GM12878 (cell line): ENCODE data around the gene SPAG9. TPM values are rescaled to one million over a fixed set of nuclear protein-coding genes. Genes with fewer than 3 reads are reported as not detected.

Source experiments
- ATAC-seq: fragments of 200-7000 bp; cut with Tn5 transposase; 3 replicates; pipeline ENCODE4 v1.9.1; 2020; ENCODE audit warnings: mild to moderate bottlenecking, moderate library complexity
- BruUV-seq: library from RNA; stranded (reverse); fragments of 400-500 nt; replicated peaks from 2 replicates; lab custom pipeline; 2021; lab: Mats Ljungman, UMichigan
- CTCF ChIA-PET: fragments of 300-600 bp; sonication (Branson Sonifier 250); formaldehyde crosslinking; extraction: SDS; loops from one replicate; lab custom pipeline; 2021; ENCODE audit warnings: inconsistent platforms; lab: Yijun Ruan, JAX
- POLR2A ChIA-PET: fragments of 350-600 bp; formaldehyde crosslinking; extraction: SDS; loops from one replicate; lab custom pipeline; 2021; ENCODE audit warnings: inconsistent platforms; lab: Charles Lee
- RAD21 ChIA-PET: fragments of 300-600 bp; sonication (Branson Sonifier 250); formaldehyde crosslinking; loops from one replicate; lab custom pipeline; 2023; ENCODE audit warnings: antibody characterized with exemption; ENCODE audit not compliant: unreplicated experiment; lab: Charles Lee
- SMC1A ChIA-PET: fragments of 300-600 bp; sonication (Branson Sonifier 250); formaldehyde crosslinking; loops from one replicate; lab custom pipeline; 2023; ENCODE audit not compliant: unreplicated experiment, uncharacterized antibody; lab: Charles Lee
- DNase-seq: peaks from one replicate; pipeline ENCODE4 v3.0.0-alpha.2; 2011; ENCODE audit warnings: low read depth, low spot score
- FAIRE-seq: peaks from 3 replicates; lab custom pipeline; 2011; peaks lifted over from hg19 to GRCh38; lab: Jason Lieb, UNC
- H2AFZ ChIP-seq: 2 replicates; pipeline ENCODE4 v1.6.0; 2011; ENCODE audit warnings: low read depth, low read length, control low read depth; ENCODE audit not compliant: control insufficient read depth
- H3K27ac ChIP-seq: 2 replicates; pipeline ENCODE4 v1.5.1; 2011; ENCODE audit warnings: control low read depth; ENCODE audit not compliant: control insufficient read depth, insufficient read depth
- H3K27me3 ChIP-seq, 2 experiments: replicated peaks in 1 of 2; 2 replicates each; pipeline versions ENCODE4 v1.6.0 to v1.6.1; 2011; ENCODE audit warnings: low read length in 1 of 2; ENCODE audit not compliant: control insufficient read depth in 2 of 2, insufficient read depth in 2 of 2
- H3K36me3 ChIP-seq, 2 experiments: 2 replicates each; pipeline ENCODE4 v1.5.1; 2011; ENCODE audit warnings: low read length in 1 of 2; ENCODE audit not compliant: control insufficient read depth in 2 of 2, insufficient read depth in 2 of 2
- H3K4me1 ChIP-seq: 2 replicates; pipeline ENCODE4 v1.6.1; 2011; ENCODE audit warnings: mild to moderate bottlenecking, low read length, moderate library complexity, mixed read lengths; ENCODE audit not compliant: control insufficient read depth, insufficient read depth
- H3K4me2 ChIP-seq: 2 replicates; pipeline ENCODE4 v1.6.0; 2011; ENCODE audit warnings: control low read depth; ENCODE audit not compliant: control insufficient read depth, insufficient read depth
- H3K4me3 ChIP-seq: fragments of 200-600 bp; sonication (generic); 2 replicates; pipeline ENCODE4 v1.5.1; 2016
- H3K79me2 ChIP-seq: 2 replicates; pipeline ENCODE4 v1.6.0; 2011; ENCODE audit warnings: low read length; ENCODE audit not compliant: control insufficient read depth, insufficient read depth
- H3K9ac ChIP-seq: 2 replicates; pipeline ENCODE4 v1.8.0; 2011; ENCODE audit warnings: low read length, control low read depth, mixed read lengths; ENCODE audit not compliant: control insufficient read depth, insufficient read depth
- H3K9me3 ChIP-seq: replicated peaks from 3 replicates; pipeline ENCODE4 v1.5.1; 2011; ENCODE audit warnings: mild to moderate bottlenecking, low read length; ENCODE audit not compliant: control insufficient read depth, insufficient read depth
- H4K20me1 ChIP-seq: 2 replicates; pipeline ENCODE4 v1.6.0; 2011; ENCODE audit not compliant: control insufficient read depth, insufficient read depth
- HDGF ChIP-seq: fragments of 450-650 bp; IDR thresholded peaks from 2 replicates; pipeline ENCODE4 v1.6.1; 2016; ENCODE audit warnings: antibody characterized with exemption
- MLLT1 ChIP-seq: fragments of 450-650 bp; IDR thresholded peaks from 2 replicates; pipeline ENCODE4 v1.6.1; 2016; ENCODE audit warnings: mild to moderate bottlenecking
- NR2F1 ChIP-seq: fragments of 450-650 bp; conservative IDR thresholded peaks from 2 replicates; pipeline ENCODE4 v1.6.1; 2017; ENCODE audit warnings: mild to moderate bottlenecking
- SIN3A ChIP-seq: IDR thresholded peaks from 2 replicates; pipeline ENCODE4 v1.6.1; 2012; ENCODE audit warnings: low read depth, low read length, improper control_type of control experiment
- USF1 ChIP-seq: IDR thresholded peaks from 2 replicates; pipeline ENCODE4 v1.6.1; 2011; ENCODE audit warnings: borderline replicate concordance, low read depth, mild to moderate bottlenecking, moderate library complexity, mixed read lengths, low read length; ENCODE audit not compliant: insufficient read depth; ENCODE audit errors: extremely low read length
- YBX1 ChIP-seq: fragments of 450-650 bp; IDR thresholded peaks from 2 replicates; pipeline ENCODE4 v1.6.1; 2016; ENCODE audit warnings: antibody characterized with exemption
- ZBTB40 ChIP-seq: fragments of 450-650 bp; IDR thresholded peaks from 2 replicates; pipeline ENCODE4 v1.6.1; 2016; ENCODE audit warnings: mild to moderate bottlenecking, moderate library complexity, borderline replicate concordance
- WGBS: methylation state at CpG from one replicate; pipeline ENCODE4 v1.1.6; 2016; ENCODE audit warnings: low lambda C conversion rate; ENCODE audit not compliant: insufficient replicate concordance, insufficient coverage; ENCODE audit errors: missing lambda C conversion rate; 5-methylcytosine and 5-hydroxymethylcytosine counted together
- in situ Hi-C: fragments of 300-500 bp; cut with MboI; formaldehyde crosslinking; loops from 9 replicates; pipeline ENCODE4 v1.14.3; 2018; ENCODE audit warnings: mixed read lengths
- intact Hi-C: fragments of 100-400 bp; cut with micrococcal nuclease; formaldehyde crosslinking; loops from one replicate; pipeline ENCODE4 v1.14.2; 2022; ENCODE audit not compliant: unreplicated experiment
- polyA plus RNA-seq, 11 experiments: library from polyadenylated mRNA; depleted of rRNA in 4 of 11; unstranded in 6 of 11; stranded (reverse) in 5 of 11; fragments of >200 nt; fragmentation: Nextera tagmentation in 4 of 11; fragmentation: Illumina TruSeq in 1 of 11; extraction: Ambion mirVana in 4 of 11; extraction: Trizol in 1 of 11; gene quantifications; 1 replicate in 1 of 11; 2 replicates in 10 of 11; pipeline versions ENCODE4 v1.2.1 to v1.2.3, GENCODE V29; 2011 to 2016; ENCODE audit warnings: inconsistent platforms in 2 of 11, missing spikeins in 2 of 11, low read depth in 1 of 11
- total RNA-seq, 4 experiments: library from RNA; depleted of rRNA in 3 of 4; stranded (reverse); fragments of >200 nt in 3 of 4; fragmentation: Illumina TruSeq in 1 of 4; extraction: Trizol in 1 of 4; gene quantifications; 2 replicates each; pipeline versions ENCODE4 v1.2.1 to v1.2.3, GENCODE V29; 2013 to 2021

Gene SPAG9
- total and polyA plus RNA-seq, 10 of the 15 experiments (the other 5 are each of a cell fraction or from before 2014, with no cell fraction given) = 6.6 to 42.0 (median 24.9) TPM

- no TSS peak for BruUV-seq
- ChIA-PET SMC1A (interaction anchor here (1.0 to 1.6 kb wide), 6 partner anchors 11 to 222 kb away, joined by 3 to 7 read pairs (median 4); no protein-coding TSS in a partner anchor), RAD21 (interaction anchor here (1.0 to 2.5 kb wide), 3 partner anchors 8 to 16 kb away, joined by 3 to 6 read pairs (median 3); no protein-coding TSS in a partner anchor), POLR2A (interaction anchor here (0.6 kb wide), 2 partner anchors 57 to 134 kb away, joined by 5 to 7 read pairs; no protein-coding TSS in a partner anchor), CTCF (interaction anchor here (1.0 to 1.5 kb wide), 3 partner anchors 10 to 20 kb away, joined by 3 to 8 read pairs (median 6); no protein-coding TSS in a partner anchor)
- FAIRE-seq (no peak), ATAC-seq (peak; percentile 34; the same call in 2 of the 3 replicates), DNase-seq (no peak)
- H3K4me2 ChIP-seq = no peak overlapping the region
- no peak overlapping the region; the same call in 1 of the 2 replicates for H3K27ac ChIP-seq
- H2AFZ ChIP-seq = no peak overlapping the region
- peaks cover 4% of the 10 kb centered on the region for H3K4me1 ChIP-seq
- TF ChIP-seq NR2F1 (no peak), SIN3A (no peak), MLLT1 (peak; percentile 68; the same call in 1 of the 2 replicates), ZBTB40 (no peak), USF1 (no peak), YBX1 (no peak), HDGF (0 out of 2 replicates have a peak, but pooled peaks have one; percentile 28)
- in situ Hi-C loops (no loop called here), intact Hi-C loops (no loop called here)
- no peaks in the 10 kb centered on the region; a peak in 2 of 4 replicates for H3K36me3 ChIP-seq
- 89% methylated on average over 3 of the region's 3 CpGs for WGBS
- no peaks in the 10 kb centered on the region for H3K79me2 ChIP-seq
- no peak overlapping the region for H3K9ac ChIP-seq
- H3K4me3 ChIP-seq = no peak overlapping the region
- no peaks in the 10 kb centered on the region for H3K9me3 ChIP-seq
- H4K20me1 ChIP-seq = no peaks in the 10 kb centered on the region
- no peaks in the 10 kb centered on the region for H3K27me3 ChIP-seq
Observed at GRCh38 chr17:51036084-51036483, 84.6 kb downstream of the SPAG9 start.
